ENCODE data around the gene RUNX2.
A peak's percentile ranks its signal among the peaks of the same experiment; 100 is the strongest.

RUNX2 gene

DNA sequence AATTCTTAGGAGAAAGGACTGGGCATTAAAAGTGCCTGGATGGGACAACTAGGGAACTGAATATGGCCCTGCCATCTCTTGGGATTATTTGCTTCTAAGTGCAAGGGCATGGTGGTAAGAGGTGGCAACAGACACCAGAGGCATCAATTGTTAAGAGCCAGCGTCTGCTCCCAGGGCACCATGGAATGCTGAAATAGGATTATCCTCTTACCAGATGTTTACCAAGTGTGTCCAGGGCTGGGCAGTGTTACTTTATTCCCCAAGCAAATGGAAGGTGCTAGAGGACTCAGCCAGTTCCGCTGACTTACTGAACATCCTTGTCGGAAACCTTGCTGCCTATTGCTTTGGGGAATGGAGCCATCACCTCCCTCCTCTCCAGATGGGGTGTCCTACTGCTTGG lies 323.2 kb downstream of the RUNX2 start:
- Histone ChIP-seq H3K4me1 (ENCODE audit: control insufficient read depth in 1 of 2, insufficient read depth in 2 of 2, low read length in 2 of 2) (peaks cover 25 to 36% of the 10 kb centered on the region in 2 experiments), H3K4me2 (ENCODE audit: low read length) (no peak overlapping the region), H3K4ac (ENCODE audit: low read depth, low read length) (peak overlapping the region; percentile 5), H3K36me3 (ENCODE audit: control insufficient read depth in 1 of 2, insufficient read depth in 2 of 2, low read length in 2 of 2) (peaks cover 0 to 2% of the 10 kb centered on the region in 2 experiments), H4K91ac (ENCODE audit: low read depth, low read length) (peak overlapping the region; percentile 87), H3K79me2 (ENCODE audit: control insufficient read depth, insufficient read depth, low read length, poor library complexity) (no peaks in the 10 kb centered on the region), H3K14ac (ENCODE audit: low read length) (peak overlapping the region; percentile 14), H2BK120ac (ENCODE audit: insufficient read depth, low read length, poor library complexity) (peak overlapping the region; percentile 76), H2BK12ac (ENCODE audit: low read length) (peak overlapping the region; percentile 54), H4K8ac (ENCODE audit: low read depth, low read length) (peak overlapping the region; percentile 12), H2AK5ac (ENCODE audit: low read length) (peak overlapping the region; percentile 13), H2BK5ac (ENCODE audit: low read depth, low read length, poor library complexity) (peak overlapping the region; percentile 38), H3K23ac (ENCODE audit: low read length) (no peak overlapping the region), H3K27me3 (ENCODE audit: insufficient read depth, low read length) (no peaks in the 10 kb centered on the region), H3K27ac (ENCODE audit: low read depth, low read length) (peak overlapping the region; percentile 81), H3K9ac (ENCODE audit: low read length) (no peak overlapping the region), H3K9me3 (ENCODE audit: insufficient read depth, low read depth, low read length) (peaks cover 4% of the 10 kb centered on the region), H4K12ac (ENCODE audit: low read depth, low read length) (no peak overlapping the region), H3K79me1 (ENCODE audit: low read length) (peaks cover 28% of the 10 kb centered on the region), H2AFZ (ENCODE audit: insufficient read depth, low read length, poor library complexity) (peak overlapping the region; percentile 1), H3K18ac (ENCODE audit: low read length) (no peak overlapping the region), H3K4me3 (ENCODE audit: low read depth, low read length) (no peak overlapping the region)
- no CpG with 5 or more reads among the region's 3 CpGs for WGBS (ENCODE audit: extremely low coverage, insufficient coverage, insufficient read length)
- DNase-seq: no peak

DNA sequence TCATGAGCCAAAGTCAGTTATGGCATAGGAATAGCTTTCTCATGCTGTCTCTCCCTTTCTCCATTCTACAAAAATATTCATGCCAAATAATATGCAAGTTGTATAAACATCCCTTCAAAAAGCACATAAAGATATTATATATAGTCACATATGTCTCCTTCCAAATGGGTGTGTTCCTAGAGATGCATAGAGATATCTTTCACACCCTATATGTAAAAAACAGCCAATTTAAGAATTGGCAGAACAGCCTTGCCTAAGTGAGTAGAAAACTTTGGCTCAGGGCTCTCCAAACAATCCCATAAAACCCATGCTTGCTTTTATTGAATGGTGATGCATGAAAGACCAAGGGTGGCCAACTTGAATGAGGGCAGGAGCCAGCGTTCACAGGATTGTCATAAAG lies 324.3 kb downstream of the RUNX2 start:
- Histone ChIP-seq H3K4me2 (ENCODE audit: low read length) (no peak overlapping the region), H4K8ac (ENCODE audit: low read depth, low read length) (no peak overlapping the region), H3K4me3 (ENCODE audit: low read depth, low read length) (no peak overlapping the region), H2AFZ (ENCODE audit: insufficient read depth, low read length, poor library complexity) (no peak overlapping the region), H2BK5ac (ENCODE audit: low read depth, low read length, poor library complexity) (no peak overlapping the region), H3K36me3 (ENCODE audit: control insufficient read depth in 1 of 2, insufficient read depth in 2 of 2, low read length in 2 of 2) (peaks cover 0 to 2% of the 10 kb centered on the region in 2 experiments), H2BK12ac (ENCODE audit: low read length) (no peak overlapping the region), H3K4me1 (ENCODE audit: control insufficient read depth in 1 of 2, insufficient read depth in 2 of 2, low read length in 2 of 2) (peaks cover 17 to 29% of the 10 kb centered on the region in 2 experiments), H4K12ac (ENCODE audit: low read depth, low read length) (no peak overlapping the region), H4K91ac (ENCODE audit: low read depth, low read length) (no peak overlapping the region), H3K4ac (ENCODE audit: low read depth, low read length) (no peak overlapping the region), H3K27ac (ENCODE audit: low read depth, low read length) (no peak overlapping the region), H3K18ac (ENCODE audit: low read length) (no peak overlapping the region), H3K79me1 (ENCODE audit: low read length) (peaks cover 22% of the 10 kb centered on the region), H3K9ac (ENCODE audit: low read length) (no peak overlapping the region), H3K79me2 (ENCODE audit: control insufficient read depth, insufficient read depth, low read length, poor library complexity) (no peaks in the 10 kb centered on the region), H3K27me3 (ENCODE audit: insufficient read depth, low read length) (no peaks in the 10 kb centered on the region), H3K14ac (ENCODE audit: low read length) (no peak overlapping the region), H3K9me3 (ENCODE audit: insufficient read depth, low read depth, low read length) (peaks cover 4% of the 10 kb centered on the region), H2AK5ac (ENCODE audit: low read length) (no peak overlapping the region), H3K23ac (ENCODE audit: low read length) (no peak overlapping the region), H2BK120ac (ENCODE audit: insufficient read depth, low read length, poor library complexity) (no peak overlapping the region)
- WGBS (ENCODE audit: extremely low coverage, insufficient coverage, insufficient read length): no CpG with 5 or more reads among the region's 1 CpG
- DNase-seq: no peak

DNA sequence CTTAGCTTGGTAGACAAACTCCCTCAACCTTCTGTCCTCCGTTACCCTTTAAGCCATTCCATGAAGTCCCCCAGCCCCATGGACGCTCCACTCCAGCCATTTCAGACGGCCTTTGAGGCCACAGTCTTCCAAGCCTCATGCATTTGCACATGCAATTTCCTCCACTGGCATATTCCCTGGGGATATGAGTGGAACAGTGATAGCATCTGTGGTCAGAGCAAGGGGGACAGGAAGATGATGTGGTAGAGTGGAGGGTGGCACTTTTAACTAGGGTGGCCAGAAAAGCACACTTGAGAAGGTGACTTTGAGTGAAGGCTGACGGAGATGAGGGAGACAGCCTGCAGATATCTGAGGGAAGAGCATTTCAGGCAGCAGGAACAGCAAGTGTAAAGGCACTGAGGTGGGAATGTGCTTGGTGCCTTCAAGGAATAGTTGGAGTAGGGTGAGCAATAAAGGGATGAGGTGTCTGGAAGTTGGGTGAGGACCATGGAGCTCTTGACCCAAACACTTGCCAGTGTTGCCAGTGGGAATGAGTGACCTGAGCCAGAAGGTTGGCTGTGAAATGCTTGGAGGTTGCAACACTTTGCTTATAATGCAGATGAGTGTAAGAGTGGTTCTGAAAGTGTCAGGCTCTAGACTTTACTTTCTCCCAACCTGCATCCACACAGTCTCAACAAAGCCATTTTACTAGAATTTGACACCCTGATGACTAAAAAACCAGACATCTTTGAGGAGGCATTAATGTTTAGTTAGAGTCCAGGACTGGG lies 325.2 kb downstream of the RUNX2 start:
- Histone ChIP-seq H2BK5ac (ENCODE audit: low read depth, low read length, poor library complexity) (no peak overlapping the region), H3K14ac (ENCODE audit: low read length) (no peak overlapping the region), H3K4ac (ENCODE audit: low read depth, low read length) (no peak overlapping the region), H3K9ac (ENCODE audit: low read length) (no peak overlapping the region), H3K9me3 (ENCODE audit: insufficient read depth, low read depth, low read length) (peaks cover 4% of the 10 kb centered on the region), H2BK120ac (ENCODE audit: insufficient read depth, low read length, poor library complexity) (no peak overlapping the region), H2AK5ac (ENCODE audit: low read length) (no peak overlapping the region), H4K12ac (ENCODE audit: low read depth, low read length) (no peak overlapping the region), H3K4me3 (ENCODE audit: low read depth, low read length) (no peak overlapping the region), H3K79me1 (ENCODE audit: low read length) (peaks cover 17% of the 10 kb centered on the region), H4K91ac (ENCODE audit: low read depth, low read length) (peak overlapping the region; percentile 64), H4K8ac (ENCODE audit: low read depth, low read length) (no peak overlapping the region), H2AFZ (ENCODE audit: insufficient read depth, low read length, poor library complexity) (no peak overlapping the region), H3K4me2 (ENCODE audit: low read length) (no peak overlapping the region), H3K18ac (ENCODE audit: low read length) (no peak overlapping the region), H3K27ac (ENCODE audit: low read depth, low read length) (no peak overlapping the region), H3K23ac (ENCODE audit: low read length) (no peak overlapping the region), H2BK12ac (ENCODE audit: low read length) (peak overlapping the region; percentile 34), H3K4me1 (ENCODE audit: control insufficient read depth in 1 of 2, insufficient read depth in 2 of 2, low read length in 2 of 2) (peaks cover 15 to 26% of the 10 kb centered on the region in 2 experiments), H3K36me3 (ENCODE audit: control insufficient read depth in 1 of 2, insufficient read depth in 2 of 2, low read length in 2 of 2) (peaks cover 0 to 2% of the 10 kb centered on the region in 2 experiments), H3K79me2 (ENCODE audit: control insufficient read depth, insufficient read depth, low read length, poor library complexity) (no peaks in the 10 kb centered on the region), H3K27me3 (ENCODE audit: insufficient read depth, low read length) (no peaks in the 10 kb centered on the region)
- no peak for DNase-seq
- no CpG with 5 or more reads among the region's 4 CpGs for WGBS (ENCODE audit: extremely low coverage, insufficient coverage, insufficient read length)

DNA sequence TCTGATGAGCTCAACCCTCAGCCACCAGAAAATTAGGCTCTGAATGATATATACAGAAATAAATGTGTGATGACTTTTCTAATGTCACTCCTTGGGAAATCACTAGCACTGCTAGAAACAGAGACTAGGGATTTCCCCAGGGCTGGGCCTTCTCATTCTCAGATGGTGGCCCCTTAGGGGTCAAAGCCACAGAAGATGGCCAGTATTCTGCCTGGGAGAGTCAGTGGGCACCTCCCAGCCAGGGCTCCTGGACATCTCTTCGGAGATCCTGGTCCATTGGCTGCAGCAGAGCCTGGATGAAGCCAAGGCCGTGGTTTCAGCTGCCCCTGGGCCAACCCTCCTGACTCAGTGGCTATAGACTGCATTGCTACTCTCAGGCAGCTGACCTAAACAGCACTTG lies 326.5 kb downstream of the RUNX2 start:
- no peak overlapping the region for H3K9ac ChIP-seq (ENCODE audit: low read length)
- no peak overlapping the region for H4K12ac ChIP-seq (ENCODE audit: low read depth, low read length)
- no peak overlapping the region for H3K4me3 ChIP-seq (ENCODE audit: low read depth, low read length)
- H3K4ac ChIP-seq (ENCODE audit: low read depth, low read length): peak overlapping the region; percentile 51
- no peaks in the 10 kb centered on the region for H3K27me3 ChIP-seq (ENCODE audit: insufficient read depth, low read length)
- H4K91ac ChIP-seq (ENCODE audit: low read depth, low read length): peak overlapping the region; percentile 91
- H3K4me1 ChIP-seq (ENCODE audit: control insufficient read depth in 1 of 2, insufficient read depth in 2 of 2, low read length in 2 of 2): peaks cover 13 to 22% of the 10 kb centered on the region in 2 experiments
- peak overlapping the region; percentile 81 for H2BK5ac ChIP-seq (ENCODE audit: low read depth, low read length, poor library complexity)
- H3K14ac ChIP-seq (ENCODE audit: low read length): peak overlapping the region; percentile 82
- H3K36me3 ChIP-seq (ENCODE audit: control insufficient read depth in 1 of 2, insufficient read depth in 2 of 2, low read length in 2 of 2): peaks cover 0 to 2% of the 10 kb centered on the region in 2 experiments
- no peaks in the 10 kb centered on the region for H3K79me2 ChIP-seq (ENCODE audit: control insufficient read depth, insufficient read depth, low read length, poor library complexity)
- H2BK12ac ChIP-seq (ENCODE audit: low read length): peak overlapping the region; percentile 81
- peak overlapping the region; percentile 22 for H4K8ac ChIP-seq (ENCODE audit: low read depth, low read length)
- no CpG with 5 or more reads among the region's 2 CpGs for WGBS (ENCODE audit: extremely low coverage, insufficient coverage, insufficient read length)
- H2AFZ ChIP-seq (ENCODE audit: insufficient read depth, low read length, poor library complexity): no peak overlapping the region
- H3K4me2 ChIP-seq (ENCODE audit: low read length): no peak overlapping the region
- H3K27ac ChIP-seq (ENCODE audit: low read depth, low read length): no peak overlapping the region
- DNase-seq: no peak
- H3K9me3 ChIP-seq (ENCODE audit: insufficient read depth, low read depth, low read length): peaks cover 4% of the 10 kb centered on the region
- no peak overlapping the region for H3K23ac ChIP-seq (ENCODE audit: low read length)
- H3K79me1 ChIP-seq (ENCODE audit: low read length): peaks cover 15% of the 10 kb centered on the region
- H3K18ac ChIP-seq (ENCODE audit: low read length): peak overlapping the region; percentile 59
- H2BK120ac ChIP-seq (ENCODE audit: insufficient read depth, low read length, poor library complexity): peak overlapping the region; percentile 93
- H2AK5ac ChIP-seq (ENCODE audit: low read length): peak overlapping the region; percentile 67

Measured in trophoblast cell (in vitro differentiated cells and primary cell).